CD14-positive monocyte (primary cell): ENCODE measurements around the gene ATF6. TPM values are rescaled to one million over a fixed set of nuclear protein-coding genes. Genes with fewer than 3 reads are reported as not detected.

Experiments
- DNase-seq, 3 donors: peaks; one replicate each; pipeline ENCODE4 v3.0.0-alpha.2; 2011 to 2022
- H2AFZ ChIP-seq: 2 replicates; pipeline ENCODE4 v1.6.0; 2012; ENCODE audit warnings: mild to moderate bottlenecking, low read depth, low read length, inconsistent platforms; ENCODE audit not compliant: insufficient read depth, poor library complexity, severe bottlenecking
- H3K27ac ChIP-seq, 2 donors: 1 replicate in 1 of 2; 2 replicates in 1 of 2; pipeline ENCODE4 v1.5.1; 2012 to 2013; ENCODE audit warnings: low read length in 2 of 2, control low read depth in 1 of 2, inconsistent platforms in 1 of 2, low read depth in 1 of 2, mild to moderate bottlenecking in 1 of 2
- H3K27me3 ChIP-seq, 2 donors: one replicate each; pipeline versions ENCODE4 v1.6.0 to v1.6.1; 2011 to 2013; ENCODE audit warnings: low read length in 2 of 2; ENCODE audit not compliant: control insufficient read depth in 2 of 2, insufficient read depth in 2 of 2
- H3K36me3 ChIP-seq, 2 donors: replicated peaks in 1 of 2; 1 replicate in 1 of 2; 2 replicates in 1 of 2; pipeline versions ENCODE4 v1.5.1 to v1.6.1; 2012 to 2013; ENCODE audit warnings: low read length in 2 of 2, control low read depth in 1 of 2, inconsistent platforms in 1 of 2, mild to moderate bottlenecking in 1 of 2; ENCODE audit not compliant: insufficient read depth in 2 of 2, control insufficient read depth in 1 of 2
- H3K4me1 ChIP-seq, 2 donors: 1 replicate in 1 of 2; 2 replicates in 1 of 2; pipeline versions ENCODE4 v1.5.1 to v1.6.1; 2012 to 2013; ENCODE audit warnings: low read length in 2 of 2, control low read depth in 1 of 2, inconsistent platforms in 1 of 2, mild to moderate bottlenecking in 1 of 2, moderate library complexity in 1 of 2; ENCODE audit not compliant: insufficient read depth in 2 of 2, control insufficient read depth in 1 of 2
- H3K4me2 ChIP-seq: replicated peaks from 2 replicates; pipeline ENCODE3; 2012; ENCODE audit warnings: low read length, moderate library complexity, mild to moderate bottlenecking; ENCODE audit not compliant: poor library complexity, severe bottlenecking; ENCODE audit errors: extremely low read depth
- H3K4me3 ChIP-seq, 3 experiments: fragments of 200-600 bp in 1 of 3; sonication (generic) in 1 of 3; replicated peaks in 1 of 3; 1 replicate in 2 of 3; 2 replicates in 1 of 3; pipeline ENCODE4 v1.5.1; 2011 to 2013; ENCODE audit warnings: low read length in 3 of 3, mild to moderate bottlenecking in 3 of 3, control low read depth in 2 of 3, low read depth in 2 of 3, inconsistent platforms in 1 of 3, moderate library complexity in 1 of 3
- H3K79me2 ChIP-seq: 2 replicates; pipeline ENCODE4 v1.6.0; 2012; ENCODE audit warnings: mild to moderate bottlenecking, control low read depth, inconsistent platforms, low read length, moderate library complexity; ENCODE audit not compliant: insufficient read depth
- H3K9ac ChIP-seq: 2 replicates; pipeline ENCODE4 v1.6.0; 2017; ENCODE audit warnings: low read length, mild to moderate bottlenecking; ENCODE audit not compliant: insufficient read depth, poor library complexity, severe bottlenecking
- H3K9me3 ChIP-seq, 2 donors: replicated peaks in 1 of 2; 1 replicate in 1 of 2; 2 replicates in 1 of 2; pipeline versions ENCODE4 v1.5.1 to v1.6.1; 2012 to 2013; ENCODE audit warnings: low read length in 2 of 2, control low read depth in 1 of 2; ENCODE audit not compliant: control insufficient read depth in 1 of 2, insufficient read depth in 1 of 2
- H4K20me1 ChIP-seq: 2 replicates; pipeline ENCODE4 v1.6.0; 2012; ENCODE audit warnings: mild to moderate bottlenecking, low read length, control low read depth, moderate library complexity; ENCODE audit not compliant: insufficient read depth
- H3K27ac Mint-ChIP-seq, 7 donors: one replicate each; pipeline ENCODE4 v1.8.0; 2020; ENCODE audit warnings: mild to moderate bottlenecking in 7 of 7, mixed read lengths in 7 of 7, moderate library complexity in 6 of 7, inconsistent platforms in 2 of 7
- H3K27me3 Mint-ChIP-seq, 3 donors: one replicate each; pipeline ENCODE4 v1.8.0; 2021 to 2022; ENCODE audit warnings: low read depth in 3 of 3, mild to moderate bottlenecking in 3 of 3, mixed read lengths in 3 of 3, moderate library complexity in 3 of 3, inconsistent platforms in 1 of 3
- H3K36me3 Mint-ChIP-seq, 2 donors: one replicate each; pipeline ENCODE4 v1.8.0; 2020; ENCODE audit warnings: mixed read lengths in 2 of 2, inconsistent platforms in 1 of 2, mild to moderate bottlenecking in 1 of 2
- H3K4me1 Mint-ChIP-seq: one replicate; pipeline ENCODE4 v1.8.0; 2020; ENCODE audit warnings: mild to moderate bottlenecking, mixed read lengths
- H3K4me3 Mint-ChIP-seq, 2 donors: one replicate each; pipeline ENCODE4 v1.8.0; 2020; ENCODE audit warnings: mild to moderate bottlenecking in 2 of 2, mixed read lengths in 2 of 2, moderate library complexity in 1 of 2
- H3K9me3 Mint-ChIP-seq, 7 donors: one replicate each; pipeline ENCODE4 v1.8.0; 2020 to 2022; ENCODE audit warnings: mixed read lengths in 7 of 7, mild to moderate bottlenecking in 6 of 7, moderate library complexity in 6 of 7, inconsistent platforms in 2 of 7
- WGBS: methylation state at CpG from one replicate; pipeline ENCODE4 v1.1.5; 2013; ENCODE audit warnings: missing lambda C conversion rate; ENCODE audit not compliant: insufficient coverage; 5-methylcytosine and 5-hydroxymethylcytosine counted together
- intact Hi-C, 2 donors: fragments of 100-400 bp; cut with micrococcal nuclease; formaldehyde crosslinking; loops; one replicate each; pipeline versions ENCODE4 v1.15.0 to v1.15.1; 2023
- polyA plus RNA-seq, 3 donors: library from polyadenylated mRNA; depleted of rRNA in 1 of 3; unstranded in 2 of 3; stranded (reverse) in 1 of 3; fragments of 300-500 nt in 2 of 3; fragments of >200 nt in 1 of 3; fragmentation: Illumina TruSeq in 2 of 3; gene quantifications; 1 replicate in 2 of 3; 2 replicates in 1 of 3; pipeline ENCODE4 v1.2.3, GENCODE V29; 2012 to 2021
- TF ChIP-seq, protein P1 (sequence below): fragments of 200-600 bp; IDR thresholded peaks from one replicate; pipeline ENCODE4 v1.8.0; 2022; ENCODE audit warnings: antibody characterized with exemption, mild to moderate bottlenecking

ATF6 gene
- polyA plus RNA-seq, 3 donors, result 13.4 to 25.6 (median 22.2) TPM

DNA sequence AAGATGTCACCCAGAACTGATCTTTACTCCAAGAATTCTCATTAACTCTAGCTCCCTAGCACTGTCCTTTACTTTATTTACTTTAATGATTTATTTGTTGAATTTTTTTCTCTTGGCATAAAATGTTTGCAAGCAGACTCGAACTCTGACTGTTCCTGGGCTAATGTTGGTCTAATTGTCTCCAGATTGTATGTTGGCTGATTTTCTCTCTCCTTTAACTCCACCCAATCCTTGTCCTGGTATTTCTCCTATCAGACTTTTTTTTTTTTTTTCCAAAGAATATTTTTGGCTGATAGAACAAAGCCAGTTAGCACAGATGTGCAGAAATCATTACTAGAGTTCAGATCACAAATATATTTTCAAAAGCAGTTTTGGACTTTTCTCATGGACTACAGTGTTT lies 82.6 kb downstream of the ATF6 start:
- TF ChIP-seq, protein P1, sequence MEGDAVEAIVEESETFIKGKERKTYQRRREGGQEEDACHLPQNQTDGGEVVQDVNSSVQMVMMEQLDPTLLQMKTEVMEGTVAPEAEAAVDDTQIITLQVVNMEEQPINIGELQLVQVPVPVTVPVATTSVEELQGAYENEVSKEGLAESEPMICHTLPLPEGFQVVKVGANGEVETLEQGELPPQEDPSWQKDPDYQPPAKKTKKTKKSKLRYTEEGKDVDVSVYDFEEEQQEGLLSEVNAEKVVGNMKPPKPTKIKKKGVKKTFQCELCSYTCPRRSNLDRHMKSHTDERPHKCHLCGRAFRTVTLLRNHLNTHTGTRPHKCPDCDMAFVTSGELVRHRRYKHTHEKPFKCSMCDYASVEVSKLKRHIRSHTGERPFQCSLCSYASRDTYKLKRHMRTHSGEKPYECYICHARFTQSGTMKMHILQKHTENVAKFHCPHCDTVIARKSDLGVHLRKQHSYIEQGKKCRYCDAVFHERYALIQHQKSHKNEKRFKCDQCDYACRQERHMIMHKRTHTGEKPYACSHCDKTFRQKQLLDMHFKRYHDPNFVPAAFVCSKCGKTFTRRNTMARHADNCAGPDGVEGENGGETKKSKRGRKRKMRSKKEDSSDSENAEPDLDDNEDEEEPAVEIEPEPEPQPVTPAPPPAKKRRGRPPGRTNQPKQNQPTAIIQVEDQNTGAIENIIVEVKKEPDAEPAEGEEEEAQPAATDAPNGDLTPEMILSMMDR, result no peak
- Histone ChIP-seq H3K9ac (no peak overlapping the region), H3K4me3 (no peak overlapping the region), H3K4me1 (no peaks in the 10 kb centered on the region), H3K27ac (no peak overlapping the region), H3K27me3 (no peaks in the 10 kb centered on the region), H3K9me3 (no peaks in the 10 kb centered on the region), H4K20me1 (peaks cover 6% of the 10 kb centered on the region), H2AFZ (no peak overlapping the region), H3K79me2 (no peaks in the 10 kb centered on the region), H3K36me3 (peaks cover 68 to 95% of the 10 kb centered on the region in 2 donors), H3K4me2 (no peak overlapping the region)
- H3K4me3 Mint-ChIP-seq, result no peak overlapping the region
- H3K27me3 Mint-ChIP-seq, result no peaks in the 10 kb centered on the region
- peaks cover 68 to 77% of the 10 kb centered on the region in 2 donors for H3K36me3 Mint-ChIP-seq
- intact Hi-C loops, result no loop called here
- DNase-seq, result no peak
- H3K4me1 Mint-ChIP-seq, result peaks cover 2% of the 10 kb centered on the region
- H3K9me3 Mint-ChIP-seq, result no peaks in the 10 kb centered on the region
- H3K27ac Mint-ChIP-seq, result no peak overlapping the region
- no CpG with 5 or more reads among the region's 1 CpG for WGBS

DNA sequence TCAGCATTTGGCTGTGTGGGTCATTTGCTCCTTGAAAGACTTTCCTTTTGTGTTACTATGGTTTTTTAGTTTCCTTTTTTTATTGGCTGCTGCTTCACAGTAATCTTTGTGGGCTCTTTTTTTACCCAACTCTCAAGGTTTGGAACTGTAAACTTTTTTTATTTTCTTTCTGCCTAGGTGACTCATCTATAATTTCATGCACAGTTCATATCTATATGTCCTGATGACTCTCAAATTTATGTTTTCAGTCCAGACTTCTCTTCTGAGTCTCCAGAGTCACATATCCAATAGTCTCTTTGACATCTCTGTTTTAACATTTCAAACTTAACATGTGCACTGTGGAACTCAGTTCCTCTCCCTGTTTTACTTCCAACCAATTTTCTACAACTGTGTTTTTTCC lies 83.4 kb downstream of the ATF6 start:
- H3K27me3 Mint-ChIP-seq, result no peaks in the 10 kb centered on the region
- no peak overlapping the region for H3K4me3 Mint-ChIP-seq
- H2AFZ ChIP-seq, result no peak overlapping the region
- no peaks in the 10 kb centered on the region for H3K9me3 ChIP-seq
- H3K27ac Mint-ChIP-seq, result no peak overlapping the region
- intact Hi-C loops, result no loop called here
- no peak overlapping the region for H3K9ac ChIP-seq
- H3K79me2 ChIP-seq, result no peaks in the 10 kb centered on the region
- TF ChIP-seq, protein P1, result no peak
- H3K4me1 Mint-ChIP-seq, result peaks cover 2% of the 10 kb centered on the region
- peaks cover 6% of the 10 kb centered on the region for H4K20me1 ChIP-seq
- H3K36me3 Mint-ChIP-seq, result peaks cover 69 to 77% of the 10 kb centered on the region in 2 donors
- no peaks in the 10 kb centered on the region for H3K4me1 ChIP-seq
- H3K36me3 ChIP-seq, result peaks cover 71 to 95% of the 10 kb centered on the region in 2 donors
- H3K9me3 Mint-ChIP-seq, result no peaks in the 10 kb centered on the region
- H3K4me3 ChIP-seq, result no peak overlapping the region
- H3K27ac ChIP-seq, result no peak overlapping the region
- no peak for DNase-seq
- no peaks in the 10 kb centered on the region for H3K27me3 ChIP-seq
- no peak overlapping the region for H3K4me2 ChIP-seq
